Measurements from ENCODE around the gene FIG4. TPM values are rescaled to one million over a fixed set of nuclear protein-coding genes. Genes with fewer than 3 reads are reported as not detected.

Gene FIG4
- total and polyA plus RNA-seq, 2 of the 13 experiments (the other 11 are each of a cell fraction or from before 2014, with no cell fraction given) = 5.5 to 7.9 TPM

DNA sequence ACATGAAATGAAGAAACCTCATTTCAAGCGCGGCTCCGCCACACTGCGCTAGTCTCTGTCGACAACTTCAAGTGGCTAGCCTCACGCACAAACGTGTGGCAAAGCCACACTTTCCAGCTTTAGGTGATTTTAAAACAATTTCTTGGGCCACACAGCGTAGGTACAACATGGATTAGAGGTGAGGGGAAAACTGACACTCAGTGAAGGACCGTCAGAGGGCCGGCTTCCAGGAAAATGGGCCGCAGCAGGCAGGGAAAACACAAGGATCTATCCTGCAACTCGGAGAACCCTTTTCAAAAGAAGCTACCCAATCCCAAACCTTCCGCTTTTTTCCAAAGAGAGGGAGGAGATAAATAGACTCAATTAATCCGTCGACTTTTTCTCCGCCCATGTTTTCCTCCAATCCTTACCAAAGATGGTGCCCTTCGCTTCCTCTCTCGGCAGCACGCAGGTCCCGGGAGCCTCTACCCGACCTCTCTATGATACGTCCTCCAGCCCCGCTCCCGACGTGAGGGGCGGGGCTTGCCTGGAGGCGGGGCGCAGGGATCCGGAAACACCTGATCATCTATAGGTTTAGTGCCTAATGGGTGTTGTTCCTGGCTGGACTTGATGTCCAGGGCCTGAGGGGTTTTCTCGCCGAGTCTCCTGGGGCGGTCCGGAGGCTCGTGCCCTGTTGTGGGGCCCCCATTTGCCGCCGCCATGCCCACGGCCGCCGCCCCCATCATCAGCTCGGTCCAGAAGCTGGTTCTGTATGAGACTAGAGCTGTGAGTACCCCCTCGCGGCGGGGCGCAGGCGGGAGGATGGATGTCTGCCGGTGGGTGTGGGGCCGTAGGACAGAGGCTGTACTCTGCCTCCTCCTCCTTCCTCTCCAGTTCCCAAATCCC is at the start of gene FIG4, which contains the start of gene AK9 (continued):
- no peak for TF ChIP-seq SALL2 (CRISPR knock-in tag; IDR thresholded peaks at IDR 0.05)
- TF ChIP-seq ZNF614 (CRISPR knock-in tag; IDR thresholded peaks at IDR 0.05; ENCODE audit: borderline replicate concordance) = no peak
- TF ChIP-seq ZBTB42 (CRISPR knock-in tag; IDR thresholded peaks at IDR 0.05) = no peak
- no peak for TF ChIP-seq NR2F2 (IDR thresholded peaks at IDR 0.05; ENCODE audit: borderline replicate concordance, low read depth)
- TF ChIP-seq CREBL2 (CRISPR knock-in tag; IDR thresholded peaks at IDR 0.05; ENCODE audit: borderline replicate concordance) = no peak
- no peak for TF ChIP-seq SRSF9 (IDR thresholded peaks at IDR 0.05; ENCODE audit: borderline replicate concordance, insufficient read depth, low read depth, low read length, poor library complexity, severe bottlenecking)
- no peak for TF ChIP-seq ISX (CRISPR knock-in tag; conservative IDR thresholded peaks at IDR 0.05)
- TF ChIP-seq NR2F1 (CRISPR knock-in tag; IDR thresholded peaks at IDR 0.05) = no peak
- TF ChIP-seq, protein P1, sequence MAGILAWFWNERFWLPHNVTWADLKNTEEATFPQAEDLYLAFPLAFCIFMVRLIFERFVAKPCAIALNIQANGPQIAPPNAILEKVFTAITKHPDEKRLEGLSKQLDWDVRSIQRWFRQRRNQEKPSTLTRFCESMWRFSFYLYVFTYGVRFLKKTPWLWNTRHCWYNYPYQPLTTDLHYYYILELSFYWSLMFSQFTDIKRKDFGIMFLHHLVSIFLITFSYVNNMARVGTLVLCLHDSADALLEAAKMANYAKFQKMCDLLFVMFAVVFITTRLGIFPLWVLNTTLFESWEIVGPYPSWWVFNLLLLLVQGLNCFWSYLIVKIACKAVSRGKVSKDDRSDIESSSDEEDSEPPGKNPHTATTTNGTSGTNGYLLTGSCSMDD (CRISPR knock-in tag; IDR thresholded peaks at IDR 0.05) = no peak
- TF ChIP-seq HDAC1 (CRISPR knock-in tag; IDR thresholded peaks at IDR 0.05) = peak; percentile 71
- TF ChIP-seq, protein P2, sequence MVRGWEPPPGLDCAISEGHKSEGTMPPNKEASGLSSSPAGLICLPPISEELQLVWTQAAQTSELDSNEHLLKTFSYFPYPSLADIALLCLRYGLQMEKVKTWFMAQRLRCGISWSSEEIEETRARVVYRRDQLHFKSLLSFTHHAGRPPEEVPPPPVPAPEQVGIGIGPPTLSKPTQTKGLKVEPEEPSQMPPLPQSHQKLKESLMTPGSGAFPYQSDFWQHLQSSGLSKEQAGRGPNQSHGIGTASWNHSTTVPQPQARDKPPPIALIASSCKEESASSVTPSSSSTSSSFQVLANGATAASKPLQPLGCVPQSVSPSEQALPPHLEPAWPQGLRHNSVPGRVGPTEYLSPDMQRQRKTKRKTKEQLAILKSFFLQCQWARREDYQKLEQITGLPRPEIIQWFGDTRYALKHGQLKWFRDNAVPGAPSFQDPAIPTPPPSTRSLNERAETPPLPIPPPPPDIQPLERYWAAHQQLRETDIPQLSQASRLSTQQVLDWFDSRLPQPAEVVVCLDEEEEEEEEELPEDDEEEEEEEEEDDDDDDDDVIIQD (CRISPR knock-in tag; IDR thresholded peaks at IDR 0.05; ENCODE audit: low read depth) = 0 out of 2 replicates have a peak, but pooled peaks have one; percentile 36
- TF ChIP-seq MAFF (IDR thresholded peaks at IDR 0.05; ENCODE audit: low read depth, low read length) = no peak
- TF ChIP-seq, protein P3, sequence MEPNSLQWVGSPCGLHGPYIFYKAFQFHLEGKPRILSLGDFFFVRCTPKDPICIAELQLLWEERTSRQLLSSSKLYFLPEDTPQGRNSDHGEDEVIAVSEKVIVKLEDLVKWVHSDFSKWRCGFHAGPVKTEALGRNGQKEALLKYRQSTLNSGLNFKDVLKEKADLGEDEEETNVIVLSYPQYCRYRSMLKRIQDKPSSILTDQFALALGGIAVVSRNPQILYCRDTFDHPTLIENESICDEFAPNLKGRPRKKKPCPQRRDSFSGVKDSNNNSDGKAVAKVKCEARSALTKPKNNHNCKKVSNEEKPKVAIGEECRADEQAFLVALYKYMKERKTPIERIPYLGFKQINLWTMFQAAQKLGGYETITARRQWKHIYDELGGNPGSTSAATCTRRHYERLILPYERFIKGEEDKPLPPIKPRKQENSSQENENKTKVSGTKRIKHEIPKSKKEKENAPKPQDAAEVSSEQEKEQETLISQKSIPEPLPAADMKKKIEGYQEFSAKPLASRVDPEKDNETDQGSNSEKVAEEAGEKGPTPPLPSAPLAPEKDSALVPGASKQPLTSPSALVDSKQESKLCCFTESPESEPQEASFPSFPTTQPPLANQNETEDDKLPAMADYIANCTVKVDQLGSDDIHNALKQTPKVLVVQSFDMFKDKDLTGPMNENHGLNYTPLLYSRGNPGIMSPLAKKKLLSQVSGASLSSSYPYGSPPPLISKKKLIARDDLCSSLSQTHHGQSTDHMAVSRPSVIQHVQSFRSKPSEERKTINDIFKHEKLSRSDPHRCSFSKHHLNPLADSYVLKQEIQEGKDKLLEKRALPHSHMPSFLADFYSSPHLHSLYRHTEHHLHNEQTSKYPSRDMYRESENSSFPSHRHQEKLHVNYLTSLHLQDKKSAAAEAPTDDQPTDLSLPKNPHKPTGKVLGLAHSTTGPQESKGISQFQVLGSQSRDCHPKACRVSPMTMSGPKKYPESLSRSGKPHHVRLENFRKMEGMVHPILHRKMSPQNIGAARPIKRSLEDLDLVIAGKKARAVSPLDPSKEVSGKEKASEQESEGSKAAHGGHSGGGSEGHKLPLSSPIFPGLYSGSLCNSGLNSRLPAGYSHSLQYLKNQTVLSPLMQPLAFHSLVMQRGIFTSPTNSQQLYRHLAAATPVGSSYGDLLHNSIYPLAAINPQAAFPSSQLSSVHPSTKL (CRISPR knock-in tag; IDR thresholded peaks at IDR 0.05) = 0 out of 2 replicates have a peak, but pooled peaks have one; percentile 8
- TF ChIP-seq ZFP82 (CRISPR knock-in tag; IDR thresholded peaks at IDR 0.05; ENCODE audit: borderline replicate concordance) = peak; percentile 1; the same call in 1 of the 2 replicates
- TF ChIP-seq FOXA3 (CRISPR knock-in tag; IDR thresholded peaks at IDR 0.05) = no peak
- TF ChIP-seq ZNF567 (CRISPR knock-in tag; IDR thresholded peaks at IDR 0.05; ENCODE audit: borderline replicate concordance) = 0 out of 2 replicates have a peak, but pooled peaks have one; percentile 57
- TF ChIP-seq IRX3 (CRISPR knock-in tag; IDR thresholded peaks at IDR 0.05; ENCODE audit: borderline replicate concordance, low read depth) = no peak
- 0 out of 2 replicates have a peak, but pooled peaks have one; percentile 32 for TF ChIP-seq SRF (IDR thresholded peaks at IDR 0.05; ENCODE audit: low read depth, low read length)
- no peak for TF ChIP-seq GZF1 (CRISPR knock-in tag; IDR thresholded peaks at IDR 0.05)

Measured in HepG2 (cell line).